Stimulated activated CD8-positive, alpha-beta memory T cell treated with anti-CD3 and anti-CD28 coated beads, Interleukin-7, amount 100 ng/mL, for 48 hours (primary cell): ENCODE measurements around the gene JARID2.
A peak's percentile ranks its signal among the peaks of the same experiment; 100 is the strongest.

Source experiments
- DNase-seq, 2 donors: peaks; one replicate each; pipeline ENCODE4 v3.0.0-alpha.2; 2020; ENCODE audit warnings: low read depth in 1 of 2; ENCODE audit errors: extremely low read depth in 1 of 2

The JARID2 gene

GRCh38 chr6:15391500-15391899 lies 145.6 kb downstream of the JARID2 start:
- DNase-seq, result no peak

GRCh38 chr6:15392182-15392581 lies 146.3 kb downstream of the JARID2 start:
- no peak for DNase-seq

GRCh38 chr6:15393605-15394004 lies 147.7 kb downstream of the JARID2 start:
- DNase-seq, result no peak

- peak in 1 of 2 donors; percentile 55 for DNase-seq
These were observed 149.2 kb downstream of the JARID2 start for GRCh38 chr6:15395087-15395486.

GRCh38 chr6:15396808-15397207 lies 150.9 kb downstream of the JARID2 start:
- DNase-seq, result no peak

- DNase-seq, result no peak
These were observed 152.9 kb downstream of the JARID2 start for GRCh38 chr6:15398633-15399275.

GRCh38 chr6:15399641-15400470 lies 154.0 kb downstream of the JARID2 start:
- DNase-seq, result no peak

GRCh38 chr6:15400572-15401004 lies 154.7 kb downstream of the JARID2 start:
- no peak for DNase-seq

- DNase-seq, result no peak
These were observed 155.3 kb downstream of the JARID2 start for GRCh38 chr6:15401120-15401519.

GRCh38 chr6:15401769-15402250 lies 155.9 kb downstream of the JARID2 start:
- DNase-seq, result no peak

GRCh38 chr6:15402406-15403045 lies 156.7 kb downstream of the JARID2 start:
- no peak for DNase-seq

GRCh38 chr6:15403094-15403755 lies 157.4 kb downstream of the JARID2 start:
- no peak for DNase-seq

- DNase-seq, result no peak
These were observed 158.8 kb downstream of the JARID2 start for GRCh38 chr6:15404685-15404980.

GRCh38 chr6:15405129-15406068 lies 159.5 kb downstream of the JARID2 start:
- no peak for DNase-seq

- DNase-seq, result no peak
These were observed 160.6 kb downstream of the JARID2 start for GRCh38 chr6:15406452-15406851.

GRCh38 chr6:15408008-15408407 lies 162.1 kb downstream of the JARID2 start:
- no peak for DNase-seq

GRCh38 chr6:15408758-15409157 lies 162.9 kb downstream of the JARID2 start:
- DNase-seq, result no peak

- no peak for DNase-seq
These were observed 163.6 kb downstream of the JARID2 start for GRCh38 chr6:15409301-15410125.

- DNase-seq, result no peak
These were observed 164.2 kb downstream of the JARID2 start for GRCh38 chr6:15410126-15410391.

GRCh38 chr6:15410752-15411151 lies 164.9 kb downstream of the JARID2 start:
- DNase-seq, result no peak
